Measurements from ENCODE around the gene GLT1D1. TPM values are rescaled to one million over a fixed set of nuclear protein-coding genes. Genes with fewer than 3 reads are reported as not detected.

Gene GLT1D1
- total and polyA plus RNA-seq, 2 experiments from 2014 or later = 1.4 to 4.4 TPM

GRCh38 chr12:128804762-128805161 is 48.5 kb upstream of the GLT1D1 start:
- peaks cover 5% of the 10 kb centered on the region; the same call in 1 of the 2 replicates for H4K20me1 ChIP-seq (replicated peaks; ENCODE audit: insufficient read depth)
- peaks cover 84% of the 10 kb centered on the region for H3K9me3 Mint-ChIP-seq

More at GRCh38 chr12:128804762-128805161, 48.5 kb upstream of the GLT1D1 start:
- H3K4me3 Mint-ChIP-seq = no peak overlapping the region
- peaks cover 38% of the 10 kb centered on the region for H3K79me2 ChIP-seq (replicated peaks; ENCODE audit: insufficient read depth)
- H2AFZ ChIP-seq = no peak overlapping the region
- H3K4me3 ChIP-seq = no peak overlapping the region
- no peak overlapping the region for H3K27ac Mint-ChIP-seq
- no peak for TF ChIP-seq STAT1 (IDR thresholded peaks at IDR 0.05; ENCODE audit: unreplicated experiment)
- no peak for TF ChIP-seq ZNF462 (CRISPR knock-in tag; IDR thresholded peaks at IDR 0.05)
- no peak for TF ChIP-seq EZH2phosphoT487 (IDR thresholded peaks at IDR 0.05; ENCODE audit: unreplicated experiment)
- no peak for TF ChIP-seq ZNF114 (CRISPR knock-in tag; IDR thresholded peaks at IDR 0.05)
- TF ChIP-seq NANOG (IDR thresholded peaks at IDR 0.05; ENCODE audit: borderline replicate concordance) = no peak
- TF ChIP-seq POLR2AphosphoS5 (IDR thresholded peaks at IDR 0.05; ENCODE audit: low read depth) = no peak
- TF ChIP-seq JUNB (IDR thresholded peaks at IDR 0.05; ENCODE audit: unreplicated experiment) = no peak
- no peak for TF ChIP-seq CREB1 (CRISPR knock-in tag; IDR thresholded peaks at IDR 0.05; ENCODE audit: low read depth)
- TF ChIP-seq EZH2 (IDR thresholded peaks at IDR 0.05; ENCODE audit: low read depth, unreplicated experiment) = no peak
- no peak for TF ChIP-seq REST (IDR thresholded peaks at IDR 0.05; ENCODE audit: unreplicated experiment)
- no peak for TF ChIP-seq ETS1 (IDR thresholded peaks at IDR 0.05)
- TF ChIP-seq ZNF331 (CRISPR knock-in tag; IDR thresholded peaks at IDR 0.05; ENCODE audit: low read depth) = no peak
- TF ChIP-seq CTCF (conservative IDR thresholded peaks at IDR 0.05; ENCODE audit: low read depth in 2 of 2) = no peak
- no peak for DNase-seq (ENCODE audit: low spot score)
- ATAC-seq = no peak
- H3K36me3 ChIP-seq (ENCODE audit: insufficient read depth) = peaks cover 9% of the 10 kb centered on the region; the same call in 1 of the 2 replicates
- no peaks in the 10 kb centered on the region for H3K27me3 ChIP-seq (ENCODE audit: insufficient read depth)
- H3K36me3 Mint-ChIP-seq (ENCODE audit: low read depth) = peaks cover 53% of the 10 kb centered on the region
- H3K4me1 Mint-ChIP-seq = no peaks in the 10 kb centered on the region
- no peak overlapping the region for H3K4me2 ChIP-seq
- no peaks in the 10 kb centered on the region for H3K9me2 ChIP-seq (ENCODE audit: insufficient read depth)
- no peaks in the 10 kb centered on the region for H3K4me1 ChIP-seq (ENCODE audit: insufficient read depth)
- H3K27me3 Mint-ChIP-seq (ENCODE audit: insufficient read depth, low read depth, poor library complexity) = peaks cover 3% of the 10 kb centered on the region
- H3F3A ChIP-seq (replicated peaks; ENCODE audit: low read depth) = no peaks in the 10 kb centered on the region
- no peak overlapping the region for H3K27ac ChIP-seq (ENCODE audit: low read depth)
